ENCODE results near the gene TOR1AIP1.

Gene TOR1AIP1

GRCh38 chr1:179879797-179880196, 2.3 kb upstream of the TOR1AIP1 start:
- no peak for DNase-seq (ENCODE audit: low spot score)

GRCh38 chr1:179881642-179882252, 338 bp upstream of the TOR1AIP1 start:
- DNase-seq (ENCODE audit: low spot score) = peak; percentile 91

- DNase-seq (ENCODE audit: low spot score) = no peak
Measured at GRCh38 chr1:179883040-179883744, 1.1 kb downstream of the TOR1AIP1 start.

GRCh38 chr1:179883745-179884138, 1.7 kb downstream of the TOR1AIP1 start:
- DNase-seq (ENCODE audit: low spot score) = no peak

- DNase-seq (ENCODE audit: low spot score) = no peak
Measured at GRCh38 chr1:179888071-179888470, 6.0 kb downstream of the TOR1AIP1 start.

- no peak for DNase-seq (ENCODE audit: low spot score)
Measured at GRCh38 chr1:179889589-179889988, 7.5 kb downstream of the TOR1AIP1 start.

GRCh38 chr1:179910934-179911333, 28.8 kb downstream of the TOR1AIP1 start:
- DNase-seq (ENCODE audit: low spot score) = no peak

- DNase-seq (ENCODE audit: low spot score) = no peak
Measured at GRCh38 chr1:179911812-179912211, 29.7 kb downstream of the TOR1AIP1 start.

- no peak for DNase-seq (ENCODE audit: low spot score)
Measured at GRCh38 chr1:179917601-179918429, 35.7 kb downstream of the TOR1AIP1 start.

GRCh38 chr1:179921472-179921871, 39.4 kb downstream of the TOR1AIP1 start:
- DNase-seq (ENCODE audit: low spot score) = no peak

- DNase-seq (ENCODE audit: low spot score) = no peak
Measured at GRCh38 chr1:179921981-179922872, 40.1 kb downstream of the TOR1AIP1 start.

- DNase-seq (ENCODE audit: low spot score) = no peak
Measured at GRCh38 chr1:179923029-179923428, 40.9 kb downstream of the TOR1AIP1 start.

GRCh38 chr1:179924268-179924667, 42.2 kb downstream of the TOR1AIP1 start:
- DNase-seq (ENCODE audit: low spot score) = peak; percentile 56

- DNase-seq (ENCODE audit: low spot score) = no peak
Measured at GRCh38 chr1:179925302-179925701, 43.2 kb downstream of the TOR1AIP1 start.

- no peak for DNase-seq (ENCODE audit: low spot score)
Measured at GRCh38 chr1:179925922-179926849, 44.1 kb downstream of the TOR1AIP1 start.

GRCh38 chr1:179926850-179927205, 44.7 kb downstream of the TOR1AIP1 start:
- no peak for DNase-seq (ENCODE audit: low spot score)

GRCh38 chr1:179929955-179930798, 48.1 kb downstream of the TOR1AIP1 start:
- peak; percentile 35 for DNase-seq (ENCODE audit: low spot score)

- peak; percentile 83 for DNase-seq (ENCODE audit: low spot score)
Measured at GRCh38 chr1:179930867-179931266, 48.8 kb downstream of the TOR1AIP1 start.

GRCh38 chr1:179933219-179933618, 51.1 kb downstream of the TOR1AIP1 start:
- DNase-seq (ENCODE audit: low spot score) = no peak
